CD14-positive monocyte (primary cell): ENCODE measurements around the gene FTH1. TPM values are rescaled to one million over a fixed set of nuclear protein-coding genes. Genes with fewer than 3 reads are reported as not detected.
A peak's percentile ranks its signal among the peaks of the same experiment; 100 is the strongest.

Experiments
- DNase-seq, 3 donors: peaks; one replicate each; pipeline ENCODE4 v3.0.0-alpha.2; 2011 to 2022
- H2AFZ ChIP-seq: 2 replicates; pipeline ENCODE4 v1.6.0; 2012; ENCODE audit warnings: mild to moderate bottlenecking, low read depth, low read length, inconsistent platforms; ENCODE audit not compliant: insufficient read depth, poor library complexity, severe bottlenecking
- H3K27ac ChIP-seq, 2 donors: 1 replicate in 1 of 2; 2 replicates in 1 of 2; pipeline ENCODE4 v1.5.1; 2012 to 2013; ENCODE audit warnings: low read length in 2 of 2, control low read depth in 1 of 2, inconsistent platforms in 1 of 2, low read depth in 1 of 2, mild to moderate bottlenecking in 1 of 2
- H3K27me3 ChIP-seq, 2 donors: one replicate each; pipeline versions ENCODE4 v1.6.0 to v1.6.1; 2011 to 2013; ENCODE audit warnings: low read length in 2 of 2; ENCODE audit not compliant: control insufficient read depth in 2 of 2, insufficient read depth in 2 of 2
- H3K36me3 ChIP-seq, 2 donors: replicated peaks in 1 of 2; 1 replicate in 1 of 2; 2 replicates in 1 of 2; pipeline versions ENCODE4 v1.5.1 to v1.6.1; 2012 to 2013; ENCODE audit warnings: low read length in 2 of 2, control low read depth in 1 of 2, inconsistent platforms in 1 of 2, mild to moderate bottlenecking in 1 of 2; ENCODE audit not compliant: insufficient read depth in 2 of 2, control insufficient read depth in 1 of 2
- H3K4me1 ChIP-seq, 2 donors: 1 replicate in 1 of 2; 2 replicates in 1 of 2; pipeline versions ENCODE4 v1.5.1 to v1.6.1; 2012 to 2013; ENCODE audit warnings: low read length in 2 of 2, control low read depth in 1 of 2, inconsistent platforms in 1 of 2, mild to moderate bottlenecking in 1 of 2, moderate library complexity in 1 of 2; ENCODE audit not compliant: insufficient read depth in 2 of 2, control insufficient read depth in 1 of 2
- H3K4me2 ChIP-seq: replicated peaks from 2 replicates; pipeline ENCODE3; 2012; ENCODE audit warnings: low read length, moderate library complexity, mild to moderate bottlenecking; ENCODE audit not compliant: poor library complexity, severe bottlenecking; ENCODE audit errors: extremely low read depth
- H3K4me3 ChIP-seq, 3 experiments: fragments of 200-600 bp in 1 of 3; sonication (generic) in 1 of 3; replicated peaks in 1 of 3; 1 replicate in 2 of 3; 2 replicates in 1 of 3; pipeline ENCODE4 v1.5.1; 2011 to 2013; ENCODE audit warnings: low read length in 3 of 3, mild to moderate bottlenecking in 3 of 3, control low read depth in 2 of 3, low read depth in 2 of 3, inconsistent platforms in 1 of 3, moderate library complexity in 1 of 3
- H3K79me2 ChIP-seq: 2 replicates; pipeline ENCODE4 v1.6.0; 2012; ENCODE audit warnings: mild to moderate bottlenecking, control low read depth, inconsistent platforms, low read length, moderate library complexity; ENCODE audit not compliant: insufficient read depth
- H3K9ac ChIP-seq: 2 replicates; pipeline ENCODE4 v1.6.0; 2017; ENCODE audit warnings: low read length, mild to moderate bottlenecking; ENCODE audit not compliant: insufficient read depth, poor library complexity, severe bottlenecking
- H3K9me3 ChIP-seq, 2 donors: replicated peaks in 1 of 2; 1 replicate in 1 of 2; 2 replicates in 1 of 2; pipeline versions ENCODE4 v1.5.1 to v1.6.1; 2012 to 2013; ENCODE audit warnings: low read length in 2 of 2, control low read depth in 1 of 2; ENCODE audit not compliant: control insufficient read depth in 1 of 2, insufficient read depth in 1 of 2
- H4K20me1 ChIP-seq: 2 replicates; pipeline ENCODE4 v1.6.0; 2012; ENCODE audit warnings: mild to moderate bottlenecking, low read length, control low read depth, moderate library complexity; ENCODE audit not compliant: insufficient read depth
- H3K27ac Mint-ChIP-seq, 7 donors: one replicate each; pipeline ENCODE4 v1.8.0; 2020; ENCODE audit warnings: mild to moderate bottlenecking in 7 of 7, mixed read lengths in 7 of 7, moderate library complexity in 6 of 7, inconsistent platforms in 2 of 7
- H3K27me3 Mint-ChIP-seq, 3 donors: one replicate each; pipeline ENCODE4 v1.8.0; 2021 to 2022; ENCODE audit warnings: low read depth in 3 of 3, mild to moderate bottlenecking in 3 of 3, mixed read lengths in 3 of 3, moderate library complexity in 3 of 3, inconsistent platforms in 1 of 3
- H3K36me3 Mint-ChIP-seq, 2 donors: one replicate each; pipeline ENCODE4 v1.8.0; 2020; ENCODE audit warnings: mixed read lengths in 2 of 2, inconsistent platforms in 1 of 2, mild to moderate bottlenecking in 1 of 2
- H3K4me1 Mint-ChIP-seq: one replicate; pipeline ENCODE4 v1.8.0; 2020; ENCODE audit warnings: mild to moderate bottlenecking, mixed read lengths
- H3K4me3 Mint-ChIP-seq, 2 donors: one replicate each; pipeline ENCODE4 v1.8.0; 2020; ENCODE audit warnings: mild to moderate bottlenecking in 2 of 2, mixed read lengths in 2 of 2, moderate library complexity in 1 of 2
- H3K9me3 Mint-ChIP-seq, 7 donors: one replicate each; pipeline ENCODE4 v1.8.0; 2020 to 2022; ENCODE audit warnings: mixed read lengths in 7 of 7, mild to moderate bottlenecking in 6 of 7, moderate library complexity in 6 of 7, inconsistent platforms in 2 of 7
- CTCF ChIP-seq: fragments of 200-600 bp; IDR thresholded peaks from one replicate; pipeline ENCODE4 v1.8.0; 2022; ENCODE audit warnings: antibody characterized with exemption, mild to moderate bottlenecking
- WGBS: methylation state at CpG from one replicate; pipeline ENCODE4 v1.1.5; 2013; ENCODE audit warnings: missing lambda C conversion rate; ENCODE audit not compliant: insufficient coverage; 5-methylcytosine and 5-hydroxymethylcytosine counted together
- intact Hi-C, 2 donors: fragments of 100-400 bp; cut with micrococcal nuclease; formaldehyde crosslinking; loops; one replicate each; pipeline versions ENCODE4 v1.15.0 to v1.15.1; 2023
- polyA plus RNA-seq, 3 donors: library from polyadenylated mRNA; depleted of rRNA in 1 of 3; unstranded in 2 of 3; stranded (reverse) in 1 of 3; fragments of 300-500 nt in 2 of 3; fragments of >200 nt in 1 of 3; fragmentation: Illumina TruSeq in 2 of 3; gene quantifications; 1 replicate in 2 of 3; 2 replicates in 1 of 3; pipeline ENCODE4 v1.2.3, GENCODE V29; 2012 to 2021

The FTH1 gene
- polyA plus RNA-seq, 3 donors, result 8,968 to 15,394 (median 11,239) TPM

DNA sequence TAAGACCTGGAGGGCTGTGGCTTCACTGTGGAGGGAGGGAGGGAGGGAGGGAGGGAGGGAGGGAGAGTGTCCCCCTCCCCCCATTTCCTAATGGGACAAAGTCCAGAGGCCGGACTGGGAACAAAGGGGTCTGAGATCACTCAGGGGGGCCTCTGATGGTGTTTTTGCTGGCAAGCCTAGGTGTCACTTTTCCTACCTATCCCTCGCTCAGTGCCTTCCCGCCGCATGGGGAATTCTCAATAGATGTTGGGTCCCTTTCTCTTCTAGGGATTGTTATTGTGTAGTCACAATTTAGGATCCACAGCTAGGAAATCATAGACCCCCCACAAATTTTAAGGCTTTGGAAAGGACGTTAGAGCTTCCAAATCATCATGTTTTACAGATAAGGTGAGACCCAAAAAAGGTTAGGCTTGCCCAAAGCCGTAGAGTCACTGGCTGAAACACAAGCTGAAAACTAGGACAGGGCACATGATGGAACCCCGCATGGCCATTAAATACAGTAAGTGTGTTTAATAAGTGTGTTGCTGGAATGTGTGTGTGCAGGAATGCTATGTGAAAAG lies 4.8 kb upstream of the FTH1 start:
- Mint-ChIP-seq H3K4me3 (peak overlapping the region; percentile 73 to 79), H3K27ac (peak overlapping the region; percentile 98 to 100 (median 99)), H3K36me3 (peaks cover 23 to 27% of the 10 kb centered on the region in 2 donors), H3K9me3 (peaks cover 0 to 2% (median 0%) of the 10 kb centered on the region in 7 donors), H3K27me3 (peaks cover 0 to 12% (median 7%) of the 10 kb centered on the region in 3 donors), H3K4me1 (peaks cover 72% of the 10 kb centered on the region)
- intact Hi-C loops, result loop anchor here (1.0 to 5.0 kb wide), 3 partner anchors 53 to 570 kb away; no protein-coding TSS in a partner anchor
- H3K9ac ChIP-seq, result peak overlapping the region; percentile 78
- no peak for DNase-seq
- H3K36me3 ChIP-seq, result peaks cover 0 to under 1% of the 10 kb centered on the region in 2 donors
- peaks cover 8% of the 10 kb centered on the region for H4K20me1 ChIP-seq
- peak overlapping the region; percentile 12 to 61 (median 28) for H3K4me3 ChIP-seq
- no peak for TF ChIP-seq CTCF
- H2AFZ ChIP-seq, result no peak overlapping the region
- 15% methylated on average over 2 of the region's 7 CpGs for WGBS
- H3K4me1 ChIP-seq, result peaks cover 62 to 71% of the 10 kb centered on the region in 2 donors
- peak overlapping the region; percentile 94 to 95 for H3K27ac ChIP-seq
- H3K27me3 ChIP-seq, result no peaks in the 10 kb centered on the region
- H3K9me3 ChIP-seq, result no peaks in the 10 kb centered on the region
- H3K79me2 ChIP-seq, result peaks cover 32% of the 10 kb centered on the region
- peak overlapping the region; percentile 89 for H3K4me2 ChIP-seq

GRCh38 chr11:61971248-61972111 lies 4.0 kb upstream of the FTH1 start:
- H2AFZ ChIP-seq, result no peak overlapping the region
- peak overlapping the region; percentile 78 for H3K9ac ChIP-seq
- intact Hi-C loops, result loop anchor here (1.0 to 5.0 kb wide), 3 partner anchors 54 to 571 kb away; no protein-coding TSS in a partner anchor
- H3K4me1 ChIP-seq, result peaks cover 62 to 70% of the 10 kb centered on the region in 2 donors
- peaks cover 0 to 7% (median 2%) of the 10 kb centered on the region in 7 donors for H3K9me3 Mint-ChIP-seq
- peaks cover 28 to 31% of the 10 kb centered on the region in 2 donors for H3K36me3 Mint-ChIP-seq
- H3K4me1 Mint-ChIP-seq, result peaks cover 70% of the 10 kb centered on the region
- peaks cover 0 to 16% (median 7%) of the 10 kb centered on the region in 3 donors for H3K27me3 Mint-ChIP-seq
- H4K20me1 ChIP-seq, result peaks cover 15% of the 10 kb centered on the region
- WGBS, result 58% methylated on average over 10 of the region's 16 CpGs
- H3K4me3 ChIP-seq, result peak overlapping the region in 1 of 3 experiments; percentile 61
- no peaks in the 10 kb centered on the region for H3K9me3 ChIP-seq
- H3K27ac Mint-ChIP-seq, result peak overlapping the region; percentile 98 to 100 (median 99)
- H3K79me2 ChIP-seq, result peaks cover 39% of the 10 kb centered on the region
- H3K4me3 Mint-ChIP-seq, result peak overlapping the region; percentile 73 to 79
- TF ChIP-seq CTCF, result no peak
- H3K27me3 ChIP-seq, result no peaks in the 10 kb centered on the region
- H3K27ac ChIP-seq, result peak overlapping the region; percentile 94 to 95
- DNase-seq, result peak; percentile 97 to 99 (median 97)
- H3K36me3 ChIP-seq, result peaks cover 5 to 7% of the 10 kb centered on the region in 2 donors
- peak overlapping the region; percentile 89 for H3K4me2 ChIP-seq
